T1000 (cell line): ENCODE measurements around the gene CAMK2D.

ENCODE experiments used
- DNase-seq: peaks from one replicate; lab custom pipeline; 2025; ENCODE audit warnings: mixed read lengths; lab: John Stamatoyannopoulos, UW

CAMK2D gene

GRCh38 chr4:113637823-113638561 is 123.5 kb downstream of the CAMK2D start:
- no peak for DNase-seq

GRCh38 chr4:113637363-113637762 is 124.2 kb downstream of the CAMK2D start:
- no peak for DNase-seq

GRCh38 chr4:113636877-113637276 is 124.7 kb downstream of the CAMK2D start:
- no peak for DNase-seq

- DNase-seq: no peak
Measured at GRCh38 chr4:113636438-113636818, 125.1 kb downstream of the CAMK2D start.

- DNase-seq: no peak
Measured at GRCh38 chr4:113635739-113636437, 125.7 kb downstream of the CAMK2D start.

- no peak for DNase-seq
Measured at GRCh38 chr4:113634081-113634969, 127.2 kb downstream of the CAMK2D start.

- DNase-seq: no peak
Measured at GRCh38 chr4:113633467-113633866, 128.1 kb downstream of the CAMK2D start.

GRCh38 chr4:113628711-113629110 is 132.8 kb downstream of the CAMK2D start:
- DNase-seq: no peak

- no peak for DNase-seq
Measured at GRCh38 chr4:113627321-113627720, 134.2 kb downstream of the CAMK2D start.

- no peak for DNase-seq
Measured at GRCh38 chr4:113625902-113626301, 135.6 kb downstream of the CAMK2D start.

- no peak for DNase-seq
Measured at GRCh38 chr4:113623274-113623894, 138.2 kb downstream of the CAMK2D start.

- DNase-seq: no peak
Measured at GRCh38 chr4:113621633-113622032, 139.9 kb downstream of the CAMK2D start.

GRCh38 chr4:113620032-113620431 is 141.5 kb downstream of the CAMK2D start:
- no peak for DNase-seq

GRCh38 chr4:113619526-113619925 is 142.0 kb downstream of the CAMK2D start:
- DNase-seq: no peak

- DNase-seq: no peak
Measured at GRCh38 chr4:113618205-113618604, 143.3 kb downstream of the CAMK2D start.

GRCh38 chr4:113617195-113617594 is 144.3 kb downstream of the CAMK2D start:
- DNase-seq: no peak

GRCh38 chr4:113616443-113616842 is 145.1 kb downstream of the CAMK2D start:
- DNase-seq: no peak

- DNase-seq: no peak
Measured at GRCh38 chr4:113614414-113614813, 147.1 kb downstream of the CAMK2D start.

- DNase-seq: no peak
Measured at GRCh38 chr4:113613503-113613902, 148.0 kb downstream of the CAMK2D start.

- no peak for DNase-seq
Measured at GRCh38 chr4:113610537-113610936, 151.0 kb downstream of the CAMK2D start.

- DNase-seq: no peak
Measured at GRCh38 chr4:113607998-113608397, 153.5 kb downstream of the CAMK2D start.

- DNase-seq: no peak
Measured at GRCh38 chr4:113607147-113607720, 154.3 kb downstream of the CAMK2D start.
